Neural cell (in vitro differentiated cells): ENCODE results near the gene COX10. TPM values are rescaled to one million over a fixed set of nuclear protein-coding genes. Genes with fewer than 3 reads are reported as not detected.

ENCODE experiments used
- H2AFZ ChIP-seq: fragments of 200-600, 300-800 bp; sonication (generic), shearing (Covaris generic); 2 replicates; pipeline ENCODE4 v1.6.0; 2014; ENCODE audit warnings: low read depth, mild to moderate bottlenecking, antibody characterized with exemption, low read length, moderate library complexity
- H3F3A ChIP-seq: fragments of 200-600 bp; shearing (Covaris generic); 2 replicates; pipeline ENCODE4 v1.6.1; 2016; ENCODE audit warnings: mild to moderate bottlenecking, moderate library complexity, mixed read lengths, antibody characterized with exemption, low read length; ENCODE audit not compliant: insufficient read depth, poor library complexity, severe bottlenecking
- H3K27ac ChIP-seq: fragments of 200-600, 300-800 bp; sonication (generic), shearing (Covaris generic); 2 replicates; pipeline ENCODE4 v1.5.1; 2014; ENCODE audit warnings: mild to moderate bottlenecking, low read length, moderate library complexity
- H3K27me3 ChIP-seq: fragments of 300-800, 200-600 bp; sonication (generic), shearing (Covaris generic); 2 replicates; pipeline ENCODE4 v1.6.0; 2014; ENCODE audit warnings: mild to moderate bottlenecking, low read depth, low read length, moderate library complexity; ENCODE audit not compliant: insufficient read depth
- H3K36me3 ChIP-seq: fragments of 300-800, 200-600 bp; sonication (generic), shearing (Covaris generic); 2 replicates; pipeline ENCODE4 v1.5.1; 2014; ENCODE audit warnings: mild to moderate bottlenecking, antibody characterized with exemption, low read length, moderate library complexity; ENCODE audit not compliant: insufficient read depth
- H3K4me2 ChIP-seq: fragments of 300-800, 200-600 bp; sonication (generic), shearing (Covaris generic); 2 replicates; pipeline ENCODE4 v1.6.0; 2014; ENCODE audit warnings: mild to moderate bottlenecking, low read length
- H3K4me3 ChIP-seq: fragments of 300-800, 200-600 bp; sonication (generic), shearing (Covaris generic); 2 replicates; pipeline ENCODE4 v1.5.1; 2014; ENCODE audit warnings: mild to moderate bottlenecking, low read length, moderate library complexity
- H3K79me2 ChIP-seq: fragments of 200-600 bp; shearing (Covaris generic); replicated peaks from 2 replicates; pipeline ENCODE4 v1.6.0; 2014; ENCODE audit warnings: mild to moderate bottlenecking, low read length, moderate library complexity; ENCODE audit not compliant: insufficient read depth
- H3K9ac ChIP-seq: fragments of 300-800, 200-600 bp; sonication (generic), shearing (Covaris generic); 2 replicates; pipeline ENCODE4 v1.6.1; 2016; ENCODE audit warnings: mild to moderate bottlenecking, low read length, mixed read lengths
- H3K9me2 ChIP-seq: fragments of 200-600 bp; shearing (Covaris generic); 2 replicates; pipeline ENCODE4 v1.6.1; 2016; ENCODE audit warnings: mild to moderate bottlenecking, low read length, mixed read lengths; ENCODE audit not compliant: insufficient read depth
- H3K9me3 ChIP-seq: fragments of 200-600, 300-800 bp; sonication (generic), shearing (Covaris generic); 2 replicates; pipeline ENCODE4 v1.6.1; 2016; ENCODE audit warnings: mild to moderate bottlenecking, mixed run types, low read length, moderate library complexity, mixed read lengths
- H4K20me1 ChIP-seq: fragments of 200-600 bp; shearing (Covaris generic); 2 replicates; pipeline ENCODE4 v1.6.1; 2016; ENCODE audit warnings: mild to moderate bottlenecking, mixed run types; ENCODE audit not compliant: insufficient read depth
- CTCF ChIP-seq: fragments of 450-650 bp; IDR thresholded peaks from 2 replicates; pipeline ENCODE4 v1.5.1; 2014; ENCODE audit warnings: antibody characterized with exemption, mild to moderate bottlenecking, moderate library complexity; ENCODE audit not compliant: poor library complexity, severe bottlenecking
- EP300 ChIP-seq: fragments of 450-650 bp; conservative IDR thresholded peaks from 2 replicates; pipeline ENCODE4 v1.6.1; 2014; ENCODE audit warnings: antibody characterized with exemption, mild to moderate bottlenecking, moderate library complexity; ENCODE audit not compliant: poor library complexity, severe bottlenecking
- EZH2 ChIP-seq: fragments of 200-600, 300-800 bp; shearing (Covaris generic), sonication (generic); IDR thresholded peaks from 2 replicates; pipeline ENCODE4 v1.6.1; 2014; ENCODE audit warnings: antibody characterized with exemption, low read length, borderline replicate concordance, mild to moderate bottlenecking; ENCODE audit not compliant: insufficient read depth, poor library complexity, severe bottlenecking
- MXI1 ChIP-seq: fragments of 450-650 bp; conservative IDR thresholded peaks from 2 replicates; pipeline ENCODE4 v1.6.1; 2014; ENCODE audit warnings: antibody characterized with exemption, mild to moderate bottlenecking; ENCODE audit not compliant: poor library complexity, severe bottlenecking
- POLR2AphosphoS5 ChIP-seq: IDR thresholded peaks from 2 replicates; pipeline ENCODE4 v1.6.1; 2012
- RAD21 ChIP-seq: fragments of 450-650 bp; conservative IDR thresholded peaks from 2 replicates; pipeline ENCODE4 v1.6.1; 2014; ENCODE audit warnings: antibody characterized with exemption, mild to moderate bottlenecking, moderate library complexity
- REST ChIP-seq: IDR thresholded peaks from 2 replicates; pipeline ENCODE4 v1.6.1; 2012; ENCODE audit warnings: borderline replicate concordance
- SMC3 ChIP-seq: fragments of 450-650 bp; conservative IDR thresholded peaks from 2 replicates; pipeline ENCODE4 v1.6.1; 2014; ENCODE audit warnings: antibody characterized with exemption, mild to moderate bottlenecking, moderate library complexity; ENCODE audit not compliant: poor library complexity
- TAF1 ChIP-seq: IDR thresholded peaks from 2 replicates; pipeline ENCODE4 v1.6.1; 2012; ENCODE audit warnings: low read depth
- polyA plus RNA-seq: library from polyadenylated mRNA; depleted of rRNA; stranded (reverse); fragments of >200 nt; gene quantifications from 2 replicates; pipeline ENCODE4 v1.2.3, GENCODE V29; 2014

Gene COX10
- polyA plus RNA-seq, 1 donor from 2014 or later, result 7.2 TPM

- H3K4me3 ChIP-seq, result no peak overlapping the region
- H3K4me2 ChIP-seq, result no peak overlapping the region
- no peaks in the 10 kb centered on the region for H3K27me3 ChIP-seq
- H4K20me1 ChIP-seq, result no peaks in the 10 kb centered on the region
- no peaks in the 10 kb centered on the region for H3K9me2 ChIP-seq
- TF ChIP-seq EP300 (no peak), POLR2AphosphoS5 (no peak), SMC3 (no peak), MXI1 (no peak), RAD21 (no peak), CTCF (no peak), EZH2 (no peak), REST (no peak), TAF1 (no peak)
- no peaks in the 10 kb centered on the region for H3K79me2 ChIP-seq
- no peak overlapping the region for H3K27ac ChIP-seq
- no peak overlapping the region for H2AFZ ChIP-seq
- H3F3A ChIP-seq, result no peaks in the 10 kb centered on the region
- no peaks in the 10 kb centered on the region for H3K36me3 ChIP-seq
- no peak overlapping the region for H3K9ac ChIP-seq
- no peaks in the 10 kb centered on the region for H3K9me3 ChIP-seq
Measured at GRCh38 chr17:14098246-14098645, 28.9 kb downstream of the COX10 start.

GRCh38 chr17:14101976-14102375 lies 32.7 kb downstream of the COX10 start:
- Histone ChIP-seq H3K9me2 (no peaks in the 10 kb centered on the region), H3K79me2 (no peaks in the 10 kb centered on the region), H2AFZ (no peak overlapping the region), H3K27ac (no peak overlapping the region), H3K9me3 (no peaks in the 10 kb centered on the region), H3K27me3 (no peaks in the 10 kb centered on the region), H3K36me3 (no peaks in the 10 kb centered on the region), H3K4me2 (no peak overlapping the region), H3K9ac (no peak overlapping the region), H3K4me3 (no peak overlapping the region), H4K20me1 (no peaks in the 10 kb centered on the region), H3F3A (no peaks in the 10 kb centered on the region)
- TF ChIP-seq REST, result no peak
- no peak for TF ChIP-seq CTCF
- TF ChIP-seq RAD21, result no peak
- no peak for TF ChIP-seq MXI1
- TF ChIP-seq SMC3, result no peak
- no peak for TF ChIP-seq TAF1
- no peak for TF ChIP-seq EZH2
- no peak for TF ChIP-seq EP300
- no peak for TF ChIP-seq POLR2AphosphoS5
